ENCODE measurements around the gene JMJD7.

JMJD7 gene

DNA sequence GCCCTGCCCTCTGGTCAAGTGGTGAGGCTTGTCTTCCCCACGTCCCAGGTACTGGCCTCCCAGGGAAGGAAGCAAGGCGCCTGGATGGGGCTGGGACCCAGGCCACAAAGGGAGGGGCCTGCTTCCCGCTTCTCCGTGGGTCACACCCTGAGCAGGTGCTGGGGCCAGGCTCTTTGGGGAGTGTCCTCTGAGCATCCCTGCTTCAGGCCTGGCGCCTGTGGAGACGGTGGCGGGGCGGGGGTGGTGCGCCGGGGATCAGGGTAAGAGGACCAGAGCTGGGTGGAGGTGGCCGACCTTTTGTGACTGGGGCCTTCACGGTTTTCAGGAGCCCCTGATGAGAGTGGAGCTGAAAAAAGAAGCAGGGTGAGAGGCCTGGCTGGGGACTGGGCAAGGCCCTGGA lies 14.3 kb downstream of the JMJD7 start:
- ATAC-seq = no peak
- TF ChIP-seq ZNF565 (CRISPR knock-in tag; conservative IDR thresholded peaks at IDR 0.05; ENCODE audit: low read depth) (no peak), ZNF8 (CRISPR knock-in tag; IDR thresholded peaks at IDR 0.05) (no peak), ZFP30 (CRISPR knock-in tag; IDR thresholded peaks at IDR 0.05) (no peak), GLIS3 (CRISPR knock-in tag; IDR thresholded peaks at IDR 0.05) (no peak), ZC3H10 (CRISPR knock-in tag; IDR thresholded peaks at IDR 0.05) (no peak), ESRRG (CRISPR knock-in tag; IDR thresholded peaks at IDR 0.05) (no peak), TOX (CRISPR knock-in tag; IDR thresholded peaks at IDR 0.05; ENCODE audit: borderline replicate concordance) (no peak), ISL1 (CRISPR knock-in tag; IDR thresholded peaks at IDR 0.05) (no peak), ZFP3 (CRISPR knock-in tag; IDR thresholded peaks at IDR 0.05) (no peak), ARNTL (CRISPR knock-in tag; IDR thresholded peaks at IDR 0.05; ENCODE audit: borderline replicate concordance, low read depth) (no peak), ZNF70 (CRISPR knock-in tag; IDR thresholded peaks at IDR 0.05) (no peak), SNAI2 (CRISPR knock-in tag; IDR thresholded peaks at IDR 0.05) (no peak), OSR1 (CRISPR knock-in tag; IDR thresholded peaks at IDR 0.05) (no peak)
- TF ChIP-seq, protein P1, sequence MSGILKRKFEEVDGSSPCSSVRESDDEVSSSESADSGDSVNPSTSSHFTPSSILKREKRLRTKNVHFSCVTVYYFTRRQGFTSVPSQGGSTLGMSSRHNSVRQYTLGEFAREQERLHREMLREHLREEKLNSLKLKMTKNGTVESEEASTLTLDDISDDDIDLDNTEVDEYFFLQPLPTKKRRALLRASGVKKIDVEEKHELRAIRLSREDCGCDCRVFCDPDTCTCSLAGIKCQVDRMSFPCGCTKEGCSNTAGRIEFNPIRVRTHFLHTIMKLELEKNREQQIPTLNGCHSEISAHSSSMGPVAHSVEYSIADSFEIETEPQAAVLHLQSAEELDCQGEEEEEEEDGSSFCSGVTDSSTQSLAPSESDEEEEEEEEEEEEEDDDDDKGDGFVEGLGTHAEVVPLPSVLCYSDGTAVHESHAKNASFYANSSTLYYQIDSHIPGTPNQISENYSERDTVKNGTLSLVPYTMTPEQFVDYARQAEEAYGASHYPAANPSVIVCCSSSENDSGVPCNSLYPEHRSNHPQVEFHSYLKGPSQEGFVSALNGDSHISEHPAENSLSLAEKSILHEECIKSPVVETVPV (CRISPR knock-in tag; IDR thresholded peaks at IDR 0.05) = no peak
- TF ChIP-seq, protein P2, sequence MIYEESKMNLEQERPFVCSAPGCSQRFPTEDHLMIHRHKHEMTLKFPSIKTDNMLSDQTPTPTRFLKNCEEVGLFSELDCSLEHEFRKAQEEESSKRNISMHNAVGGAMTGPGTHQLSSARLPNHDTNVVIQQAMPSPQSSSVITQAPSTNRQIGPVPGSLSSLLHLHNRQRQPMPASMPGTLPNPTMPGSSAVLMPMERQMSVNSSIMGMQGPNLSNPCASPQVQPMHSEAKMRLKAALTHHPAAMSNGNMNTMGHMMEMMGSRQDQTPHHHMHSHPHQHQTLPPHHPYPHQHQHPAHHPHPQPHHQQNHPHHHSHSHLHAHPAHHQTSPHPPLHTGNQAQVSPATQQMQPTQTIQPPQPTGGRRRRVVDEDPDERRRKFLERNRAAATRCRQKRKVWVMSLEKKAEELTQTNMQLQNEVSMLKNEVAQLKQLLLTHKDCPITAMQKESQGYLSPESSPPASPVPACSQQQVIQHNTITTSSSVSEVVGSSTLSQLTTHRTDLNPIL (CRISPR knock-in tag; IDR thresholded peaks at IDR 0.05; ENCODE audit: low read depth) = no peak
- TF ChIP-seq, protein P3, sequence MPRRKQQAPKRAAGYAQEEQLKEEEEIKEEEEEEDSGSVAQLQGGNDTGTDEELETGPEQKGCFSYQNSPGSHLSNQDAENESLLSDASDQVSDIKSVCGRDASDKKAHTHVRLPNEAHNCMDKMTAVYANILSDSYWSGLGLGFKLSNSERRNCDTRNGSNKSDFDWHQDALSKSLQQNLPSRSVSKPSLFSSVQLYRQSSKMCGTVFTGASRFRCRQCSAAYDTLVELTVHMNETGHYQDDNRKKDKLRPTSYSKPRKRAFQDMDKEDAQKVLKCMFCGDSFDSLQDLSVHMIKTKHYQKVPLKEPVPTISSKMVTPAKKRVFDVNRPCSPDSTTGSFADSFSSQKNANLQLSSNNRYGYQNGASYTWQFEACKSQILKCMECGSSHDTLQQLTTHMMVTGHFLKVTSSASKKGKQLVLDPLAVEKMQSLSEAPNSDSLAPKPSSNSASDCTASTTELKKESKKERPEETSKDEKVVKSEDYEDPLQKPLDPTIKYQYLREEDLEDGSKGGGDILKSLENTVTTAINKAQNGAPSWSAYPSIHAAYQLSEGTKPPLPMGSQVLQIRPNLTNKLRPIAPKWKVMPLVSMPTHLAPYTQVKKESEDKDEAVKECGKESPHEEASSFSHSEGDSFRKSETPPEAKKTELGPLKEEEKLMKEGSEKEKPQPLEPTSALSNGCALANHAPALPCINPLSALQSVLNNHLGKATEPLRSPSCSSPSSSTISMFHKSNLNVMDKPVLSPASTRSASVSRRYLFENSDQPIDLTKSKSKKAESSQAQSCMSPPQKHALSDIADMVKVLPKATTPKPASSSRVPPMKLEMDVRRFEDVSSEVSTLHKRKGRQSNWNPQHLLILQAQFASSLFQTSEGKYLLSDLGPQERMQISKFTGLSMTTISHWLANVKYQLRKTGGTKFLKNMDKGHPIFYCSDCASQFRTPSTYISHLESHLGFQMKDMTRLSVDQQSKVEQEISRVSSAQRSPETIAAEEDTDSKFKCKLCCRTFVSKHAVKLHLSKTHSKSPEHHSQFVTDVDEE (CRISPR knock-in tag; IDR thresholded peaks at IDR 0.05) = no peak

DNA sequence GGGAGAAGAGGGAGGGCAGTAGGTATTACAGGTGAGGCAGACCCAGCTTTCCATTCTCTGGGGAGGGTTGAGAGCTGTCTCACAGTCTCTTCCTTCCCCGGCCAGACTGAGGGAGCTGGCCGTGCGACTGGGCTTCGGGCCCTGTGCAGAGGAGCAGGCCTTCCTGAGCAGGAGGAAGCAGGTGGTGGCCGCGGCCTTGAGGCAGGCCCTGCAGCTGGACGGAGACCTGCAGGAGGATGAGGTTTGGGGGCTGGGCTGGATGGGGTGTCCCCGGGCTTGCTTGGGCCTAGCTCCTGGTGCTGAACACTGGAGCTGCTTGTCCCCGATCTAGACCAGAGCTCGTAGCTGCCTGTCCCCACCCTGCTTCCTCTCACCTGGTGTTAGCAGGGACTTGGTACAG lies 15.7 kb downstream of the JMJD7 start:
- TF ChIP-seq ZNF8 (CRISPR knock-in tag; IDR thresholded peaks at IDR 0.05) (no peak), ZNF70 (CRISPR knock-in tag; IDR thresholded peaks at IDR 0.05) (no peak), PPARA (CRISPR knock-in tag; IDR thresholded peaks at IDR 0.05; ENCODE audit: borderline replicate concordance) (no peak), GLIS3 (CRISPR knock-in tag; IDR thresholded peaks at IDR 0.05) (no peak), ARNTL (CRISPR knock-in tag; IDR thresholded peaks at IDR 0.05; ENCODE audit: borderline replicate concordance, low read depth) (no peak), ESRRG (CRISPR knock-in tag; IDR thresholded peaks at IDR 0.05) (no peak), ZFP30 (CRISPR knock-in tag; IDR thresholded peaks at IDR 0.05) (no peak), TCF4 (CRISPR knock-in tag; IDR thresholded peaks at IDR 0.05; ENCODE audit: borderline replicate concordance) (no peak), RARB (CRISPR knock-in tag; IDR thresholded peaks at IDR 0.05) (no peak), ZFP3 (CRISPR knock-in tag; IDR thresholded peaks at IDR 0.05) (no peak), CSDC2 (CRISPR knock-in tag; IDR thresholded peaks at IDR 0.05) (no peak)
- TF ChIP-seq, protein P4, sequence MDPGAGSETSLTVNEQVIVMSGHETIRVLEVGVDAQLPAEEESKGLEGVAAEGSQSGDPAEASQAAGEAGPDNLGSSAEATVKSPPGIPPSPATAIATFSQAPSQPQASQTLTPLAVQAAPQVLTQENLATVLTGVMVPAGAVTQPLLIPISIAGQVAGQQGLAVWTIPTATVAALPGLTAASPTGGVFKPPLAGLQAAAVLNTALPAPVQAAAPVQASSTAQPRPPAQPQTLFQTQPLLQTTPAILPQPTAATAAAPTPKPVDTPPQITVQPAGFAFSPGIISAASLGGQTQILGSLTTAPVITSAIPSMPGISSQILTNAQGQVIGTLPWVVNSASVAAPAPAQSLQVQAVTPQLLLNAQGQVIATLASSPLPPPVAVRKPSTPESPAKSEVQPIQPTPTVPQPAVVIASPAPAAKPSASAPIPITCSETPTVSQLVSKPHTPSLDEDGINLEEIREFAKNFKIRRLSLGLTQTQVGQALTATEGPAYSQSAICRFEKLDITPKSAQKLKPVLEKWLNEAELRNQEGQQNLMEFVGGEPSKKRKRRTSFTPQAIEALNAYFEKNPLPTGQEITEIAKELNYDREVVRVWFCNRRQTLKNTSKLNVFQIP (CRISPR knock-in tag; IDR thresholded peaks at IDR 0.05; ENCODE audit: borderline replicate concordance, low read depth) = no peak
- TF ChIP-seq, protein P3 (CRISPR knock-in tag; IDR thresholded peaks at IDR 0.05) = no peak
- TF ChIP-seq, protein P1 (CRISPR knock-in tag; IDR thresholded peaks at IDR 0.05) = no peak
- TF ChIP-seq, protein P2 (CRISPR knock-in tag; IDR thresholded peaks at IDR 0.05; ENCODE audit: low read depth) = no peak
- ATAC-seq = no peak
